Endothelial cell (in vitro differentiated cells): ENCODE measurements around the gene PXYLP1. TPM values are rescaled to one million over a fixed set of nuclear protein-coding genes. Genes with fewer than 3 reads are reported as not detected.

Source experiments
- DNase-seq: peaks from one replicate; pipeline ENCODE4 v3.0.0; 2021; ENCODE audit warnings: low spot score
- H3K27ac Mint-ChIP-seq: one replicate; pipeline ENCODE4 v1.8.0; 2021; ENCODE audit warnings: mixed read lengths, inconsistent platforms; ENCODE audit not compliant: unreplicated experiment
- H3K27me3 Mint-ChIP-seq: one replicate; pipeline ENCODE4 v1.8.0; 2021; ENCODE audit warnings: mild to moderate bottlenecking, moderate library complexity, mixed read lengths, inconsistent platforms; ENCODE audit not compliant: unreplicated experiment
- H3K36me3 Mint-ChIP-seq: one replicate; pipeline ENCODE4 v1.8.0; 2021; ENCODE audit warnings: mild to moderate bottlenecking, low read depth, mixed read lengths, inconsistent platforms; ENCODE audit not compliant: unreplicated experiment
- H3K4me1 Mint-ChIP-seq: one replicate; pipeline ENCODE4 v1.8.0; 2021; ENCODE audit warnings: mild to moderate bottlenecking, mixed read lengths, inconsistent platforms; ENCODE audit not compliant: unreplicated experiment
- H3K4me3 Mint-ChIP-seq: one replicate; pipeline ENCODE4 v1.8.0; 2021; ENCODE audit warnings: mild to moderate bottlenecking, mixed read lengths, inconsistent platforms; ENCODE audit not compliant: unreplicated experiment
- H3K9me3 Mint-ChIP-seq: one replicate; pipeline ENCODE4 v1.8.0; 2021; ENCODE audit warnings: mixed read lengths, inconsistent platforms; ENCODE audit not compliant: unreplicated experiment
- CTCF ChIP-seq: fragments of 200-600 bp; sonication (generic); IDR thresholded peaks from one replicate; pipeline ENCODE4 v1.5.0; 2021; ENCODE audit warnings: antibody characterized with exemption; ENCODE audit not compliant: unreplicated experiment
- total RNA-seq: library from RNA; stranded (reverse); fragmentation: NEBNext Ultra II Directional; extraction: Animal tissue kit (Norgen Biotek cat#: 25700); gene quantifications from one replicate; pipeline ENCODE4 v1.2.1, GENCODE V29; 2021; ENCODE audit not compliant: unreplicated experiment

The PXYLP1 gene
- total RNA-seq, 1 donor from 2014 or later = 4.4 TPM

- Mint-ChIP-seq H3K36me3 (no peaks in the 10 kb centered on the region), H3K27me3 (peaks cover 8% of the 10 kb centered on the region), H3K4me3 (no peak overlapping the region), H3K27ac (no peak overlapping the region), H3K9me3 (no peaks in the 10 kb centered on the region), H3K4me1 (peaks cover 8% of the 10 kb centered on the region)
- no peak for TF ChIP-seq CTCF
- no peak for DNase-seq
Measured at GRCh38 chr3:141341536-141341935, 109.9 kb downstream of the PXYLP1 start.

- no peak for TF ChIP-seq CTCF
- H3K9me3 Mint-ChIP-seq = no peaks in the 10 kb centered on the region
- no peaks in the 10 kb centered on the region for H3K36me3 Mint-ChIP-seq
- H3K27me3 Mint-ChIP-seq = peaks cover 8% of the 10 kb centered on the region
- H3K4me1 Mint-ChIP-seq = peaks cover 9% of the 10 kb centered on the region
- H3K27ac Mint-ChIP-seq = no peak overlapping the region
- DNase-seq = no peak
- H3K4me3 Mint-ChIP-seq = no peak overlapping the region
Measured at GRCh38 chr3:141342386-141342785, 110.8 kb downstream of the PXYLP1 start.

DNA sequence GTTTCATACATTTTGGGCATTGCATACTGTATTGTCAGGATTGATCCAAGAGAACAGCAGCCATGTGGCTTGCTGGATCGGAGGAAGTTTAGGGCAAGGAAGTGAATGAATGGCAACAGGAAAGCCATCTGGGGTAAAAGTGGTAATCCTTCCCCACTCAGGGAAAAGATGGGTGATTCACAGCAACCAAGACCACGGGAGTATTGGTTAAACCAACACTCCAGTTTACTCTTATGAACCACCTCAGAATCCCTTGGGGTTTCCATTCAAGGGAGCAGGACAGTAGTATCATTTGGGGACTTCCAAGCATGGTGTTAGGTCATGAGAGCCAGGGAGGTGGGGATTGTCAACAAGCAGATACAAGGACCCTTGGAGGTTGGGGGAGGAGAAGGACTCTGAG is 111.5 kb downstream of the PXYLP1 start:
- no peaks in the 10 kb centered on the region for H3K36me3 Mint-ChIP-seq
- H3K27me3 Mint-ChIP-seq = peaks cover 8% of the 10 kb centered on the region
- DNase-seq = no peak
- H3K27ac Mint-ChIP-seq = no peak overlapping the region
- H3K4me3 Mint-ChIP-seq = no peak overlapping the region
- TF ChIP-seq CTCF = no peak
- H3K4me1 Mint-ChIP-seq = peaks cover 7% of the 10 kb centered on the region
- no peaks in the 10 kb centered on the region for H3K9me3 Mint-ChIP-seq

GRCh38 chr3:141343865-141344271 is 112.2 kb downstream of the PXYLP1 start:
- Mint-ChIP-seq H3K9me3 (no peaks in the 10 kb centered on the region), H3K27ac (no peak overlapping the region), H3K4me1 (peaks cover 7% of the 10 kb centered on the region), H3K27me3 (peaks cover 8% of the 10 kb centered on the region), H3K36me3 (no peaks in the 10 kb centered on the region), H3K4me3 (no peak overlapping the region)
- no peak for DNase-seq
- TF ChIP-seq CTCF = no peak

Other genes starting within 250 kb of the PXYLP1 start
- gene SPSB4, start 180.5 kb upstream of the PXYLP1 start, total RNA-seq = 1.2 TPM
- gene ZBTB38, start 136.7 kb downstream of the PXYLP1 start, total RNA-seq = 22.5 TPM